Measurements from ENCODE around the gene EPS15. TPM values are rescaled to one million over a fixed set of nuclear protein-coding genes. Genes with fewer than 3 reads are reported as not detected.

EPS15 gene
- total and polyA plus RNA-seq, 2 donors (not counting 1 experiment from before 2014, with no cell fraction given), result 40.3 to 151 TPM

- Mint-ChIP-seq H3K27me3 (peaks cover 31% of the 10 kb centered on the region), H3K4me1 (peaks cover 10% of the 10 kb centered on the region), H3K27ac (no peak overlapping the region), H3K4me3 (no peak overlapping the region), H3K9me3 (ENCODE audit: insufficient read depth) (no peaks in the 10 kb centered on the region)
- POLR2A ChIA-PET, result no interaction called here
- Histone ChIP-seq H3K4me3 (ENCODE audit: control extremely low read depth in 1 of 5, extremely low read depth in 1 of 5, insufficient read depth in 1 of 5, low read depth in 2 of 5, low read length in 4 of 5) (no peak overlapping the region), H3K79me2 (ENCODE audit: control insufficient read depth, insufficient read depth, low read length) (no peaks in the 10 kb centered on the region), H3K9ac (ENCODE audit: low read length) (no peak overlapping the region), H3K27ac (ENCODE audit: low read length in 2 of 2) (no peak overlapping the region), H3K4me2 (replicated peaks; ENCODE audit: low read depth, low read length, poor library complexity, severe bottlenecking) (no peak overlapping the region), H3K36me3 (replicated peaks in 1 of 2; ENCODE audit: control extremely low read depth in 1 of 2, control insufficient read depth in 1 of 2, extremely low read depth in 1 of 2, insufficient read depth in 2 of 2, low read length in 1 of 2) (no peaks in the 10 kb centered on the region), H2AFZ (ENCODE audit: insufficient read depth, low read depth, low read length, poor library complexity, severe bottlenecking) (no peak overlapping the region), H3K9me3 (ENCODE audit: control extremely low read depth in 1 of 3, control insufficient read depth in 2 of 3, insufficient read depth in 1 of 3, low read length in 2 of 3) (peaks cover 0 to 11% (median 0%) of the 10 kb centered on the region in 3 donors), H3K4me1 (ENCODE audit: control insufficient read depth in 2 of 2, insufficient read depth in 2 of 2, low read length in 2 of 2) (peaks cover 8 to 12% of the 10 kb centered on the region in 2 donors), H3K27me3 (replicated peaks in 1 of 4; ENCODE audit: control extremely low read depth in 1 of 4, control insufficient read depth in 3 of 4, insufficient read depth in 4 of 4, low read length in 3 of 4) (peaks cover 0 to 30% (median 14%) of the 10 kb centered on the region in 4 experiments), H4K20me1 (ENCODE audit: control insufficient read depth, insufficient read depth, low read length, poor library complexity, severe bottlenecking) (no peaks in the 10 kb centered on the region)
- ATAC-seq (ENCODE audit: low read depth) (no peak), DNase-seq (no peak)
- no peak for TF ChIP-seq EZH2 (IDR thresholded peaks at IDR 0.05; ENCODE audit: borderline replicate concordance, insufficient read depth, low read depth, low read length, poor library complexity, severe bottlenecking)
- TF ChIP-seq, protein P1, sequence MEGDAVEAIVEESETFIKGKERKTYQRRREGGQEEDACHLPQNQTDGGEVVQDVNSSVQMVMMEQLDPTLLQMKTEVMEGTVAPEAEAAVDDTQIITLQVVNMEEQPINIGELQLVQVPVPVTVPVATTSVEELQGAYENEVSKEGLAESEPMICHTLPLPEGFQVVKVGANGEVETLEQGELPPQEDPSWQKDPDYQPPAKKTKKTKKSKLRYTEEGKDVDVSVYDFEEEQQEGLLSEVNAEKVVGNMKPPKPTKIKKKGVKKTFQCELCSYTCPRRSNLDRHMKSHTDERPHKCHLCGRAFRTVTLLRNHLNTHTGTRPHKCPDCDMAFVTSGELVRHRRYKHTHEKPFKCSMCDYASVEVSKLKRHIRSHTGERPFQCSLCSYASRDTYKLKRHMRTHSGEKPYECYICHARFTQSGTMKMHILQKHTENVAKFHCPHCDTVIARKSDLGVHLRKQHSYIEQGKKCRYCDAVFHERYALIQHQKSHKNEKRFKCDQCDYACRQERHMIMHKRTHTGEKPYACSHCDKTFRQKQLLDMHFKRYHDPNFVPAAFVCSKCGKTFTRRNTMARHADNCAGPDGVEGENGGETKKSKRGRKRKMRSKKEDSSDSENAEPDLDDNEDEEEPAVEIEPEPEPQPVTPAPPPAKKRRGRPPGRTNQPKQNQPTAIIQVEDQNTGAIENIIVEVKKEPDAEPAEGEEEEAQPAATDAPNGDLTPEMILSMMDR (IDR thresholded peaks at IDR 0.05), result no peak
- CTCF ChIA-PET, result interaction anchor here (0.6 kb wide), 1 partner anchor 36 kb away, joined by 3 read pairs; no protein-coding TSS in a partner anchor
- intact Hi-C loops (cut with micrococcal nuclease), result no loop called here
- WGBS (ENCODE audit: insufficient coverage), result 96% methylated on average over 3 of the region's 8 CpGs
These were observed 192.2 kb downstream of the EPS15 start for GRCh38 chr1:51326839-51327238.

- DNase-seq, result no peak
- Histone ChIP-seq H3K27me3 (replicated peaks in 1 of 4; ENCODE audit: control extremely low read depth in 1 of 4, control insufficient read depth in 3 of 4, insufficient read depth in 4 of 4, low read length in 3 of 4) (peaks cover 0 to 23% (median 12%) of the 10 kb centered on the region in 4 experiments), H3K27ac (ENCODE audit: low read length in 2 of 2) (no peak overlapping the region), H3K79me2 (ENCODE audit: control insufficient read depth, insufficient read depth, low read length) (no peaks in the 10 kb centered on the region), H3K36me3 (replicated peaks in 1 of 2; ENCODE audit: control extremely low read depth in 1 of 2, control insufficient read depth in 1 of 2, extremely low read depth in 1 of 2, insufficient read depth in 2 of 2, low read length in 1 of 2) (no peaks in the 10 kb centered on the region), H3K4me3 (ENCODE audit: control extremely low read depth in 1 of 5, extremely low read depth in 1 of 5, insufficient read depth in 1 of 5, low read depth in 2 of 5, low read length in 4 of 5) (no peak overlapping the region), H2AFZ (ENCODE audit: insufficient read depth, low read depth, low read length, poor library complexity, severe bottlenecking) (no peak overlapping the region), H3K4me1 (ENCODE audit: control insufficient read depth in 2 of 2, insufficient read depth in 2 of 2, low read length in 2 of 2) (peaks cover 8 to 10% of the 10 kb centered on the region in 2 donors), H4K20me1 (ENCODE audit: control insufficient read depth, insufficient read depth, low read length, poor library complexity, severe bottlenecking) (no peaks in the 10 kb centered on the region), H3K4me2 (replicated peaks; ENCODE audit: low read depth, low read length, poor library complexity, severe bottlenecking) (no peak overlapping the region), H3K9me3 (ENCODE audit: control extremely low read depth in 1 of 3, control insufficient read depth in 2 of 3, insufficient read depth in 1 of 3, low read length in 2 of 3) (peaks cover 0 to 11% (median 0%) of the 10 kb centered on the region in 3 donors), H3K9ac (ENCODE audit: low read length) (no peak overlapping the region)
- peaks cover 24% of the 10 kb centered on the region for H3K27me3 Mint-ChIP-seq
- ChIA-PET POLR2A (no interaction called here), CTCF (no interaction called here)
- WGBS (ENCODE audit: insufficient coverage), result 92% methylated on average over 14 of the region's 16 CpGs
- intact Hi-C loops (cut with micrococcal nuclease), result no loop called here
- H3K4me3 Mint-ChIP-seq, result no peak overlapping the region
- H3K27ac Mint-ChIP-seq, result no peak overlapping the region
- H3K4me1 Mint-ChIP-seq, result peaks cover 7% of the 10 kb centered on the region
- no peak for ATAC-seq (ENCODE audit: low read depth)
- no peaks in the 10 kb centered on the region for H3K9me3 Mint-ChIP-seq (ENCODE audit: insufficient read depth)
- no peak for TF ChIP-seq EZH2 (IDR thresholded peaks at IDR 0.05; ENCODE audit: borderline replicate concordance, insufficient read depth, low read depth, low read length, poor library complexity, severe bottlenecking)
- TF ChIP-seq, protein P1 (IDR thresholded peaks at IDR 0.05), result no peak
These were observed 192.9 kb downstream of the EPS15 start for GRCh38 chr1:51325878-51326755.

All from B cell (primary cell).